Esophagus squamous epithelium (tissue), 5 donors: ENCODE data around the gene EFCAB8. TPM values are rescaled to one million over a fixed set of nuclear protein-coding genes. Genes with fewer than 3 reads are reported as not detected.

ENCODE experiments used
- DNase-seq: peaks from one replicate; lab custom pipeline; 2025; lab: John Stamatoyannopoulos, UW
- H3K27ac ChIP-seq, 4 donors: fragments of 200-600 bp; sonication (generic); one replicate each; pipeline ENCODE4 v1.5.1; 2016 to 2019; ENCODE audit warnings: mild to moderate bottlenecking in 1 of 4
- H3K27me3 ChIP-seq, 4 donors: fragments of 200-600 bp; sonication (generic); 1 replicate in 3 of 4; 2 replicates in 1 of 4; pipeline versions ENCODE4 v1.5.1 to v1.6.0; 2017 to 2021; ENCODE audit warnings: antibody characterized with exemption in 1 of 4
- H3K36me3 ChIP-seq, 3 donors: fragments of 200-600 bp; sonication (generic); one replicate each; pipeline ENCODE4 v1.5.1; 2016 to 2019
- H3K4me1 ChIP-seq, 3 donors: fragments of 200-600 bp; sonication (generic); one replicate each; pipeline ENCODE4 v1.5.1; 2017 to 2019
- H3K4me3 ChIP-seq, 4 donors: fragments of 200-600 bp; sonication (generic); 1 replicate in 3 of 4; 2 replicates in 1 of 4; pipeline ENCODE4 v1.5.1; 2016 to 2019; ENCODE audit warnings: mild to moderate bottlenecking in 2 of 4, moderate library complexity in 1 of 4
- H3K9me3 ChIP-seq, 3 donors: fragments of 200-600 bp; sonication (generic); one replicate each; pipeline ENCODE4 v1.5.1; 2016 to 2019
- POLR2A ChIP-seq, 4 donors: fragments of 450-650 bp; IDR thresholded peaks; one replicate each; pipeline ENCODE4 v1.6.1; 2017; ENCODE audit warnings: antibody characterized with exemption in 4 of 4, mild to moderate bottlenecking in 4 of 4, moderate library complexity in 3 of 4
- WGBS, 2 donors: methylation state at CpG; one replicate each; pipeline ENCODE4 v1.1.5; 2018; 5-methylcytosine and 5-hydroxymethylcytosine counted together
- intact Hi-C: fragments of 100-400 bp; cut with DNase I; formaldehyde crosslinking; loops from one replicate; pipeline ENCODE4 v1.15.0; 2022
- total RNA-seq, 4 donors: library from RNA; depleted of rRNA; stranded (reverse); fragments of >200 nt; gene quantifications; one replicate each; pipeline ENCODE4 v1.1.0, GENCODE V29; 2016
- TF ChIP-seq, protein P1 (sequence below), 6 experiments: fragments of 450-650 bp in 4 of 6; fragments of 200-600 bp in 2 of 6; sonication (generic) in 2 of 6; IDR thresholded peaks; one replicate each; pipeline ENCODE4 v1.5.1; 2016 to 2019; ENCODE audit warnings: antibody characterized with exemption in 6 of 6, mild to moderate bottlenecking in 4 of 6, moderate library complexity in 4 of 6
- donor health status: DM: yes; HTN: yes; CAD: no.

EFCAB8 gene
- total RNA-seq, 4 donors from 2014 or later: 0.38 TPM; not detected in 3

DNA sequence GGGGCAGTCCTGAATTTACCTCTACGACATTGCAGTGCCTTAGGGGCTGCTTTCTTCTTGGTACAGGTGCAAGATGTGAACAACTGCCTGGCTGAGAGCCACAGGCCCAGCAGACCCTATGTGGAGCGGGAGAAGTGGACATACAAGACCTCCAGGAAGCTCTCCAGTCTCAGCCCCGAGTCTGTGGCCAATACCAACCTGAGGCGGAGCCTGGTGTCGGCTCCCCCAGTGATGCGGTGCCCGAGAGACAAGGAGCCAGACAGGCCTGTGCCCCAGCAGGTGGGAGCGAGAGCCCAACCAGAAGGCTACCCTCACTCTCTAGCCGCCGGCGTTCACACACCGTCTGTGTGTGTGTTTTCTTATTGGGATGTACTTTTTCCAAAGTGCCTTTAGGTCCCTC is 59.6 kb downstream of the EFCAB8 start:
- intact Hi-C loops: no loop called here
- TF ChIP-seq, protein P1, sequence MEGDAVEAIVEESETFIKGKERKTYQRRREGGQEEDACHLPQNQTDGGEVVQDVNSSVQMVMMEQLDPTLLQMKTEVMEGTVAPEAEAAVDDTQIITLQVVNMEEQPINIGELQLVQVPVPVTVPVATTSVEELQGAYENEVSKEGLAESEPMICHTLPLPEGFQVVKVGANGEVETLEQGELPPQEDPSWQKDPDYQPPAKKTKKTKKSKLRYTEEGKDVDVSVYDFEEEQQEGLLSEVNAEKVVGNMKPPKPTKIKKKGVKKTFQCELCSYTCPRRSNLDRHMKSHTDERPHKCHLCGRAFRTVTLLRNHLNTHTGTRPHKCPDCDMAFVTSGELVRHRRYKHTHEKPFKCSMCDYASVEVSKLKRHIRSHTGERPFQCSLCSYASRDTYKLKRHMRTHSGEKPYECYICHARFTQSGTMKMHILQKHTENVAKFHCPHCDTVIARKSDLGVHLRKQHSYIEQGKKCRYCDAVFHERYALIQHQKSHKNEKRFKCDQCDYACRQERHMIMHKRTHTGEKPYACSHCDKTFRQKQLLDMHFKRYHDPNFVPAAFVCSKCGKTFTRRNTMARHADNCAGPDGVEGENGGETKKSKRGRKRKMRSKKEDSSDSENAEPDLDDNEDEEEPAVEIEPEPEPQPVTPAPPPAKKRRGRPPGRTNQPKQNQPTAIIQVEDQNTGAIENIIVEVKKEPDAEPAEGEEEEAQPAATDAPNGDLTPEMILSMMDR (IDR thresholded peaks at IDR 0.05): no peak
- TF ChIP-seq POLR2A (IDR thresholded peaks at IDR 0.05): no peak
- peaks cover 0 to 5% (median 0%) of the 10 kb centered on the region in 4 donors for H3K27me3 ChIP-seq
- peaks cover 0 to 21% (median 15%) of the 10 kb centered on the region in 3 donors for H3K9me3 ChIP-seq
- H3K4me1 ChIP-seq: no peaks in the 10 kb centered on the region
- no peak overlapping the region for H3K4me3 ChIP-seq
- WGBS, 2 donors: 60% methylated on average over 2 to 12 of the region's 12 CpGs
- H3K27ac ChIP-seq: no peak overlapping the region
- no peaks in the 10 kb centered on the region for H3K36me3 ChIP-seq
- DNase-seq: no peak

DNA sequence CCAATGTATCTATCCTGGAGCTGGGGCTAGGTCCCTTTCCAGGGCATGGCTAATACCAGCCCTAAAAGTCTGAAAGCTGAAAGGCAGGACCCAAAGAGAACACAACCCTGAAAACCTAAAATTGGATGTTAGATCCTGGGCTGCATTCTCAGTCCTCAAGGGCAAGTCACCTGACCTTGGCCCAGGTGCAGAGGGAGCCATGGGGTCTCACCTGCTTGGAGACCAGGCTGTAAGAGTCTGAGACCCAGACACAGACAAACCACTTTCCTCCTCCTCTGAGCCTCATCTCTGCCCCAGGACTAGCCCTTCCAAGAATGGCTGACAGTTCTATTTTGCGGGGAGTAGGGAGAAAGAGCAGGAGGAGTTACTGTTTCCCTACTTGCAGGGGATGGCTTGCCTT is 60.0 kb downstream of the EFCAB8 start:
- intact Hi-C loops: no loop called here
- Histone ChIP-seq H3K9me3 (peaks cover 0 to 21% (median 15%) of the 10 kb centered on the region in 3 donors), H3K36me3 (no peaks in the 10 kb centered on the region), H3K4me3 (no peak overlapping the region), H3K27ac (no peak overlapping the region), H3K27me3 (peaks cover 0 to 5% (median 0%) of the 10 kb centered on the region in 4 donors), H3K4me1 (no peaks in the 10 kb centered on the region)
- no peak for DNase-seq
- 71% methylated on average over 1 of the region's 1 CpG; no CpG with 5 or more reads in 1 of the 2 donors for WGBS, 2 donors
- TF ChIP-seq POLR2A (IDR thresholded peaks at IDR 0.05): no peak
- TF ChIP-seq, protein P1 (IDR thresholded peaks at IDR 0.05): no peak

DNA sequence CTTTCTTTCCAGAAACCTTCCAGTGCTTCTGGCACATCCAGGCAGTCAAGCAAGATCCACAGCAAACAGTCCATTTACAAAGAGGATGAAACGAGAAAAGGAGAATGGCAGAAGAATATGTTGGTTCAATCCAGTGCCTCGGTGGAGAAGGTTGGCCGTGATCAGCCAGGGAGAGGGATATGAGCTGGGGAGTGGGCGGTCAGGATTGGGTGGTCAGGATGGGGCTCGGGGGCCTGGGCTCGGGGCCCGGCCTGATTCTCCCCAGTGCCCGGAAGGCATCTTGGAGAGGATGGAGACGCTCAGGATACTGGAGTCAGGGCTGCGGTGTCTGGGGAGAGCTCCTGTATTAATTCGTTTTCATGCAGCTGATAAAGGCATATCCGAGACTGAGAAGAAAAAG is 61.3 kb downstream of the EFCAB8 start:
- no peak for TF ChIP-seq POLR2A (IDR thresholded peaks at IDR 0.05)
- TF ChIP-seq, protein P1 (IDR thresholded peaks at IDR 0.05): no peak
- H3K9me3 ChIP-seq: peaks cover 0 to 16% (median 15%) of the 10 kb centered on the region in 3 donors
- H3K4me1 ChIP-seq: no peaks in the 10 kb centered on the region
- intact Hi-C loops: no loop called here
- H3K27me3 ChIP-seq: peaks cover 0 to 5% (median 0%) of the 10 kb centered on the region in 4 donors
- no peaks in the 10 kb centered on the region for H3K36me3 ChIP-seq
- no peak for DNase-seq
- 87 to 89% methylated on average over 9 to 11 of the region's 12 CpGs for WGBS, 2 donors
- no peak overlapping the region for H3K27ac ChIP-seq
- H3K4me3 ChIP-seq: no peak overlapping the region

DNA sequence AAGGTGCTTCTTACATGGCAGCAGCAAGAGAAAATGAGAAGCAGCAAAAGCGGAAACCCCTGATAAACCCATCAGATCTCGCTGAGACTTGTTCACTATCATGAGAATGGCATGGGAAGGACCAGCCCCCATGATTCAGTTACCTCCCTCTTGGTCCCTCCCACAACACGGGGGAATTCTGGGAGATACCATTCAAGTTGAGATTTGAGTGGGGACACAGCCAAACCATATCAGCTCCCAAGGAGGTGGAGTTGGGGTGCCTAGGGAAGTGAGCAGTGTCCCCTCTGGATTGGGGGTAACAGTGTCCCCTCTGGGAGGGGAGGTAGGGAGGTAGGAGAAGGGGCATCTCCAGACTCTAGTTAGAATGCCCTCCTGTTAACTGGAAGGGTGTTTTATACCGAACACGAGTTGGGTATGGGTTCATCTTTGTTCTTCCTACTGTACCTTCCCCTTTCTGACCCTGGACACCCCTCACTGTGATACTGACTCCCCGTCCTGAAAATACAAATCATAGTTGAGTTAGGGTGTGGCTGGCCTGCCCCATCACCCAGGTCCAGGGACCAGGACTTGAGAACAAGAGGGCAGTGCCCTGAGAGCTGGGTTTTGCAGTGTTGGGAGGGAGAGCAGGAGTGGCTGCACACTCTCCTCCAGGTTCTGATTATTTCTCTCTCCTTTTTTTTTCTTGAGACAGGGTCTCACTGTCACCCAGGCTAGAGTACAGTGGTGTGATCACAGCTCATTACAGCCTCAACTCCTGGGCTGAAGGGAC is 62.0 kb downstream of the EFCAB8 start:
- H3K27ac ChIP-seq: no peak overlapping the region
- H3K4me1 ChIP-seq: no peaks in the 10 kb centered on the region
- DNase-seq: no peak
- 73 to 75% methylated on average over 6 of the region's 6 CpGs for WGBS, 2 donors
- peaks cover 0 to 10% (median 10%) of the 10 kb centered on the region in 3 donors for H3K9me3 ChIP-seq
- no peak for TF ChIP-seq POLR2A (IDR thresholded peaks at IDR 0.05)
- TF ChIP-seq, protein P1 (IDR thresholded peaks at IDR 0.05): no peak
- H3K27me3 ChIP-seq: peaks cover 0 to 5% (median 0%) of the 10 kb centered on the region in 4 donors
- no peak overlapping the region for H3K4me3 ChIP-seq
- intact Hi-C loops: no loop called here
- H3K36me3 ChIP-seq: no peaks in the 10 kb centered on the region

DNA sequence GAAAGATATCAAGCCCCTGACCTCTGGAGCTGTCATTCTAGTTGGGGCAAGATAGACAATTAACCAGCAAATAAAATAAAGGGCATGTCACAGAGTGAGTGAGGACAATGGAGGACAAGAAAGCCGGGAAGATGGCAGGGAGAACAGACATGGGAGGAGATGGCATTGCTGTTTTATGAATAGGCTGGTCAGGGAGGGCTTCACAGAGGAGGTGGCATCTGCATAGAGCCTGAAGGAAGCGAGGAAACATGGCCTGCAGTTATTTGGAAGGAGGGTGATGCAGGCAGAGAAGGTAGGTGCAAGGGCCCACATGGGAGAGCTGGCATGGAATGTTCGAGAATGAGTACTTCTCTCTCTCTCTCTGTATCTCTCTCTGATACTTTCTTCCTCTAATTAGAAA is 63.7 kb downstream of the EFCAB8 start:
- TF ChIP-seq, protein P1 (IDR thresholded peaks at IDR 0.05): no peak
- no peak for TF ChIP-seq POLR2A (IDR thresholded peaks at IDR 0.05)
- DNase-seq: no peak
- H3K27me3 ChIP-seq: peaks cover 0 to 5% (median 0%) of the 10 kb centered on the region in 4 donors
- intact Hi-C loops: no loop called here
- H3K9me3 ChIP-seq: no peaks in the 10 kb centered on the region
- no peak overlapping the region for H3K27ac ChIP-seq
- H3K4me1 ChIP-seq: no peaks in the 10 kb centered on the region
- H3K4me3 ChIP-seq: no peak overlapping the region
- WGBS, 2 donors: 66 to 68% methylated on average over 3 of the region's 3 CpGs
- H3K36me3 ChIP-seq: no peaks in the 10 kb centered on the region
